Endodermal cell (in vitro differentiated cells): ENCODE measurements around the gene AREL1. TPM values are rescaled to one million over a fixed set of nuclear protein-coding genes. Genes with fewer than 3 reads are reported as not detected.
A peak's percentile ranks its signal among the peaks of the same experiment; 100 is the strongest.

Experiments used
- DNase-seq: peaks from one replicate; pipeline ENCODE4 v3.0.0-alpha.2; 2017
- H3K27ac ChIP-seq: 2 replicates; pipeline ENCODE4 v1.5.1; 2013; ENCODE audit warnings: mild to moderate bottlenecking, low read depth, low read length, moderate library complexity
- H3K27me3 ChIP-seq: 2 replicates; pipeline ENCODE4 v1.6.1; 2013; ENCODE audit warnings: mild to moderate bottlenecking, low read length, moderate library complexity; ENCODE audit not compliant: insufficient read depth, control insufficient read depth, poor library complexity, severe bottlenecking
- H3K36me3 ChIP-seq: 2 replicates; pipeline ENCODE4 v1.7.0; 2013; ENCODE audit warnings: mild to moderate bottlenecking, low read length, moderate library complexity; ENCODE audit not compliant: control insufficient read depth, insufficient read depth
- H3K4me1 ChIP-seq: one replicate; pipeline ENCODE4 v1.7.0; 2013; ENCODE audit warnings: low read length; ENCODE audit not compliant: control insufficient read depth, insufficient read depth
- H3K4me3 ChIP-seq: 2 replicates; pipeline ENCODE4 v1.5.1; 2013; ENCODE audit warnings: mild to moderate bottlenecking, low read length, moderate library complexity
- H3K9ac ChIP-seq: 2 replicates; pipeline ENCODE4 v1.6.1; 2013; ENCODE audit warnings: mild to moderate bottlenecking, low read length, moderate library complexity; ENCODE audit not compliant: poor library complexity, severe bottlenecking; ENCODE audit errors: extremely low read depth
- H3K9me3 ChIP-seq: 2 replicates; pipeline ENCODE4 v1.6.1; 2013; ENCODE audit warnings: mild to moderate bottlenecking, low read length, moderate library complexity; ENCODE audit not compliant: control insufficient read depth
- H3K27ac Mint-ChIP-seq: 2 replicates; pipeline ENCODE4 v1.8.0; 2020; ENCODE audit warnings: mixed read lengths
- H3K27me3 Mint-ChIP-seq: 2 replicates; pipeline ENCODE4 v1.8.0; 2021; ENCODE audit warnings: mild to moderate bottlenecking, mixed read lengths; ENCODE audit not compliant: insufficient read depth
- H3K36me3 Mint-ChIP-seq: 2 replicates; pipeline ENCODE4 v1.8.0; 2020; ENCODE audit warnings: low read depth, mixed read lengths
- H3K4me1 Mint-ChIP-seq: 2 replicates; pipeline ENCODE4 v1.8.0; 2020; ENCODE audit warnings: mixed read lengths
- H3K4me3 Mint-ChIP-seq: 2 replicates; pipeline ENCODE4 v1.8.0; 2020; ENCODE audit warnings: mild to moderate bottlenecking, moderate library complexity, mixed read lengths
- H3K9me3 Mint-ChIP-seq: 2 replicates; pipeline ENCODE4 v1.8.0; 2020; ENCODE audit warnings: mild to moderate bottlenecking, mixed read lengths
- WGBS, 2 experiments: methylation state at CpG; one replicate each; pipeline versions ENCODE4 v1.1.5 to v1.1.7; 2013; ENCODE audit warnings: missing lambda C conversion rate in 2 of 2, mixed read lengths in 1 of 2; ENCODE audit not compliant: insufficient coverage in 1 of 2, insufficient read length in 1 of 2; 5-methylcytosine and 5-hydroxymethylcytosine counted together
- total RNA-seq, 2 donors: library from RNA; stranded (reverse); fragmentation: NEBNext Ultra II Directional in 1 of 2; extraction: Animal tissue kit (Norgen Biotek cat#: 25700) in 1 of 2; gene quantifications; 2 replicates in 1 of 2; 3 replicates in 1 of 2; pipeline ENCODE4 v1.2.1, GENCODE V29; 2021
- TF ChIP-seq, protein P1 (sequence below): fragments of 200-600 bp; sonication (generic); conservative IDR thresholded peaks from 2 replicates; pipeline ENCODE4 v1.5.0; 2021; ENCODE audit warnings: antibody characterized with exemption, mild to moderate bottlenecking

AREL1 gene
- total RNA-seq, 2 donors from 2014 or later, result 36.5 to 39.0 TPM

- H3K9me3 ChIP-seq, result no peaks in the 10 kb centered on the region
- TF ChIP-seq, protein P1, sequence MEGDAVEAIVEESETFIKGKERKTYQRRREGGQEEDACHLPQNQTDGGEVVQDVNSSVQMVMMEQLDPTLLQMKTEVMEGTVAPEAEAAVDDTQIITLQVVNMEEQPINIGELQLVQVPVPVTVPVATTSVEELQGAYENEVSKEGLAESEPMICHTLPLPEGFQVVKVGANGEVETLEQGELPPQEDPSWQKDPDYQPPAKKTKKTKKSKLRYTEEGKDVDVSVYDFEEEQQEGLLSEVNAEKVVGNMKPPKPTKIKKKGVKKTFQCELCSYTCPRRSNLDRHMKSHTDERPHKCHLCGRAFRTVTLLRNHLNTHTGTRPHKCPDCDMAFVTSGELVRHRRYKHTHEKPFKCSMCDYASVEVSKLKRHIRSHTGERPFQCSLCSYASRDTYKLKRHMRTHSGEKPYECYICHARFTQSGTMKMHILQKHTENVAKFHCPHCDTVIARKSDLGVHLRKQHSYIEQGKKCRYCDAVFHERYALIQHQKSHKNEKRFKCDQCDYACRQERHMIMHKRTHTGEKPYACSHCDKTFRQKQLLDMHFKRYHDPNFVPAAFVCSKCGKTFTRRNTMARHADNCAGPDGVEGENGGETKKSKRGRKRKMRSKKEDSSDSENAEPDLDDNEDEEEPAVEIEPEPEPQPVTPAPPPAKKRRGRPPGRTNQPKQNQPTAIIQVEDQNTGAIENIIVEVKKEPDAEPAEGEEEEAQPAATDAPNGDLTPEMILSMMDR, result no peak
- peaks cover 33% of the 10 kb centered on the region for H3K27me3 ChIP-seq
- H3K9ac ChIP-seq, result no peak within 1 kb of the TSS
- no peaks in the 10 kb centered on the region for H3K4me1 ChIP-seq
- H3K27ac ChIP-seq, result no peak within 1 kb of the TSS
- peak within 1 kb of the TSS; percentile 73 for H3K4me3 ChIP-seq
- peaks cover 60% of the 10 kb centered on the region for H3K27me3 Mint-ChIP-seq
- H3K36me3 Mint-ChIP-seq, result no peaks in the 10 kb centered on the region
- H3K27ac Mint-ChIP-seq, result no peak within 1 kb of the TSS
- DNase-seq, result peak; percentile 77
- H3K4me3 Mint-ChIP-seq, result peak within 1 kb of the TSS; percentile 59
- WGBS, 2 experiments, result 2% methylated on average over 41 to 70 of the region's 70 CpGs
- no peaks in the 10 kb centered on the region for H3K36me3 ChIP-seq
- peaks cover 13% of the 10 kb centered on the region for H3K4me1 Mint-ChIP-seq
- H3K9me3 Mint-ChIP-seq, result no peaks in the 10 kb centered on the region
Observed at GRCh38 chr14:74611650-74612349, 101.1 kb downstream of the AREL1 start, which contains the start of gene LTBP2. TSS of gene LTBP2 (minus strand) at chr14:74612237. CDS start at chr14:74611944, 293 bp downstream.

Other genes starting within 250 kb of the AREL1 start
- 100 to 1,000 TPM; 279 to 462 TPM for gene NPC2, start 219.8 kb downstream of the AREL1 start, total RNA-seq
- gene ISCA2, start 219.3 kb downstream of the AREL1 start, total RNA-seq, result 10 to 100 TPM; 40.5 to 58.1 TPM
- 1 to 10 TPM; 1.7 to 2.9 TPM for gene LTBP2, start 100.8 kb downstream of the AREL1 start, total RNA-seq
- 10 to 100 TPM; 68.4 to 71.3 TPM for gene FCF1, start 64 bp upstream of the AREL1 start, total RNA-seq
- 10 to 100 TPM; 75.2 to 76.2 TPM for gene YLPM1, start 50.2 kb upstream of the AREL1 start, total RNA-seq
- gene PROX2, start 163.1 kb upstream of the AREL1 start, total RNA-seq, result not detected
- gene DLST, start 168.8 kb upstream of the AREL1 start, total RNA-seq, result 100 to 1,000 TPM; 119 to 126 TPM
- 10 to 100 TPM in 1 of 2 donors, 1 to 10 TPM in 1; 4.4 to 10.4 TPM for gene RPS6KL1, start 210.2 kb upstream of the AREL1 start, total RNA-seq
- 1 to 10 TPM; 5.0 to 7.6 TPM for gene PGF, start 242.5 kb upstream of the AREL1 start, total RNA-seq